CD4-positive, alpha-beta T cell (primary cell): ENCODE measurements around the gene NAGK. TPM values are rescaled to one million over a fixed set of nuclear protein-coding genes. Genes with fewer than 3 reads are reported as not detected.

Source experiments
- ATAC-seq: fragments of 200-7000 bp; cut with Tn5 transposase; one replicate; pipeline ENCODE4 v1.10.0; 2022; ENCODE audit warnings: mild to moderate bottlenecking; ENCODE audit not compliant: poor library complexity
- CTCF ChIA-PET: fragments of 350-600 bp; sonication (Branson Sonifier 250); formaldehyde crosslinking; loops from one replicate; lab custom pipeline; 2021; ENCODE audit warnings: antibody characterized with exemption, inconsistent platforms; lab: Charles Lee
- POLR2A ChIA-PET: fragments of 350-600 bp; sonication (Branson Sonifier 250); formaldehyde crosslinking; loops from one replicate; lab custom pipeline; 2021; ENCODE audit warnings: antibody characterized with exemption, inconsistent platforms; lab: Charles Lee
- DNase-seq, 14 experiments: peaks; one replicate each; pipeline ENCODE4 v3.0.0-alpha.2; 2013 to 2020; ENCODE audit warnings: mixed read lengths in 2 of 14
- H3K27ac ChIP-seq, 2 donors: one replicate each; pipeline versions ENCODE4 v1.5.1 to v1.7.0; 2013; ENCODE audit warnings: low read length in 2 of 2, low read depth in 1 of 2, mild to moderate bottlenecking in 1 of 2
- H3K27me3 ChIP-seq, 2 experiments: 1 replicate in 1 of 2; 2 replicates in 1 of 2; pipeline versions ENCODE4 v1.6.1 to v1.7.0; 2013; ENCODE audit warnings: low read length in 2 of 2, control low read depth in 1 of 2, mild to moderate bottlenecking in 1 of 2, moderate library complexity in 1 of 2; ENCODE audit not compliant: insufficient read depth in 2 of 2, control insufficient read depth in 1 of 2
- H3K36me3 ChIP-seq: one replicate; pipeline ENCODE4 v1.6.1; 2013; ENCODE audit warnings: low read length, control low read depth; ENCODE audit not compliant: insufficient read depth
- H3K4me1 ChIP-seq: one replicate; pipeline ENCODE4 v1.6.1; 2013; ENCODE audit warnings: low read length, control low read depth; ENCODE audit not compliant: insufficient read depth
- H3K4me3 ChIP-seq: one replicate; pipeline ENCODE4 v1.5.1; 2013; ENCODE audit warnings: mild to moderate bottlenecking, low read length, moderate library complexity
- H3K9me3 ChIP-seq, 2 experiments: 1 replicate in 1 of 2; 2 replicates in 1 of 2; pipeline versions ENCODE4 v1.6.1 to v1.7.0; 2013; ENCODE audit warnings: low read length in 2 of 2, mild to moderate bottlenecking in 2 of 2, control low read depth in 1 of 2, moderate library complexity in 1 of 2; ENCODE audit not compliant: control insufficient read depth in 1 of 2, insufficient read depth in 1 of 2
- H3K27ac Mint-ChIP-seq: one replicate; pipeline ENCODE4 v1.8.0; 2020; ENCODE audit warnings: mixed read lengths
- H3K27me3 Mint-ChIP-seq: one replicate; pipeline ENCODE4 v1.8.0; 2021; ENCODE audit warnings: mixed read lengths
- H3K36me3 Mint-ChIP-seq: one replicate; pipeline ENCODE4 v1.8.0; 2021; ENCODE audit warnings: low read depth, mixed read lengths
- H3K4me1 Mint-ChIP-seq: one replicate; pipeline ENCODE4 v1.8.0; 2021; ENCODE audit warnings: low read depth, mixed read lengths
- H3K4me3 Mint-ChIP-seq: one replicate; pipeline ENCODE4 v1.8.0; 2020; ENCODE audit warnings: mild to moderate bottlenecking, mixed read lengths
- H3K9me3 Mint-ChIP-seq: one replicate; pipeline ENCODE4 v1.8.0; 2020; ENCODE audit warnings: mixed read lengths
- CTCF ChIP-seq: fragments of 200-600 bp; IDR thresholded peaks from one replicate; pipeline ENCODE4 v1.8.0; 2022; ENCODE audit warnings: antibody characterized with exemption, mild to moderate bottlenecking
- intact Hi-C, 2 experiments: fragments of 100-400 bp; cut with DNase I in 1 of 2; cut with micrococcal nuclease in 1 of 2; formaldehyde crosslinking; loops; one replicate each; pipeline versions ENCODE4 v1.15.1 to v1.9.0; 2023 to 2025; cut with DNase I, micrococcal nuclease
- total RNA-seq, 174 experiments: library from RNA in 2 of 174; stranded (reverse) in 2 of 174; gene quantifications; one replicate each; pipeline ENCODE4 v1.2.3 and lab custom pipeline; 2021 to 2026

NAGK gene
- total RNA-seq, 2 experiments from 2014 or later: 62.3 to 73.3 TPM

GRCh38 chr2:71043531-71044407 is 24.7 kb upstream of the NAGK start:
- Histone ChIP-seq H3K27me3 (no peaks in the 10 kb centered on the region), H3K4me3 (no peak overlapping the region), H3K9me3 (no peaks in the 10 kb centered on the region), H3K4me1 (no peaks in the 10 kb centered on the region), H3K36me3 (no peaks in the 10 kb centered on the region), H3K27ac (no peak overlapping the region)
- H3K36me3 Mint-ChIP-seq: no peaks in the 10 kb centered on the region
- intact Hi-C loops: no loop called here
- no peak overlapping the region for H3K4me3 Mint-ChIP-seq
- H3K9me3 Mint-ChIP-seq: no peaks in the 10 kb centered on the region
- CTCF ChIA-PET: no interaction called here
- no peaks in the 10 kb centered on the region for H3K4me1 Mint-ChIP-seq
- no peak for TF ChIP-seq CTCF
- no peak overlapping the region for H3K27ac Mint-ChIP-seq
- peaks cover 15% of the 10 kb centered on the region for H3K27me3 Mint-ChIP-seq
- POLR2A ChIA-PET: no interaction called here
- DNase-seq: no peak
- ATAC-seq: no peak

GRCh38 chr2:71045151-71045550 is 23.3 kb upstream of the NAGK start:
- POLR2A ChIA-PET: no interaction called here
- CTCF ChIA-PET: no interaction called here
- H3K27me3 ChIP-seq: no peaks in the 10 kb centered on the region
- peaks cover 15% of the 10 kb centered on the region for H3K27me3 Mint-ChIP-seq
- H3K36me3 Mint-ChIP-seq: no peaks in the 10 kb centered on the region
- H3K9me3 ChIP-seq: no peaks in the 10 kb centered on the region
- intact Hi-C loops: no loop called here
- no peaks in the 10 kb centered on the region for H3K4me1 Mint-ChIP-seq
- no peaks in the 10 kb centered on the region for H3K4me1 ChIP-seq
- no peak for DNase-seq
- no peak for ATAC-seq
- no peaks in the 10 kb centered on the region for H3K9me3 Mint-ChIP-seq
- TF ChIP-seq CTCF: no peak
- H3K36me3 ChIP-seq: no peaks in the 10 kb centered on the region
- H3K27ac ChIP-seq: no peak overlapping the region
- no peak overlapping the region for H3K27ac Mint-ChIP-seq
- no peak overlapping the region for H3K4me3 Mint-ChIP-seq
- H3K4me3 ChIP-seq: no peak overlapping the region

GRCh38 chr2:71045865-71046548 is 22.4 kb upstream of the NAGK start:
- CTCF ChIA-PET: no interaction called here
- H3K4me3 ChIP-seq: no peak overlapping the region
- no peak for TF ChIP-seq CTCF
- H3K4me1 ChIP-seq: no peaks in the 10 kb centered on the region
- intact Hi-C loops: no loop called here
- peaks cover 15% of the 10 kb centered on the region for H3K27me3 Mint-ChIP-seq
- no peaks in the 10 kb centered on the region for H3K9me3 ChIP-seq
- H3K4me3 Mint-ChIP-seq: no peak overlapping the region
- POLR2A ChIA-PET: no interaction called here
- no peak overlapping the region for H3K27ac Mint-ChIP-seq
- DNase-seq (no peak), ATAC-seq (no peak)
- no peaks in the 10 kb centered on the region for H3K36me3 ChIP-seq
- no peak overlapping the region for H3K27ac ChIP-seq
- H3K4me1 Mint-ChIP-seq: no peaks in the 10 kb centered on the region
- H3K9me3 Mint-ChIP-seq: no peaks in the 10 kb centered on the region
- H3K36me3 Mint-ChIP-seq: no peaks in the 10 kb centered on the region
- H3K27me3 ChIP-seq: no peaks in the 10 kb centered on the region
